Activated CD8-positive, alpha-beta memory T cell treated with anti-CD3 and anti-CD28 coated beads, Interleukin-2, amount 10 ng/mL, durations not matched to agents 7 days and 5 days (primary cell): Measurements from ENCODE around the gene TSG101. TPM values are rescaled to one million over a fixed set of nuclear protein-coding genes. Genes with fewer than 3 reads are reported as not detected.

Experiments
- ATAC-seq: fragments of 150-1000 bp; cut with Tn5 transposase; one replicate; pipeline ENCODE4 v1.10.0; 2021; ENCODE audit warnings: moderate library complexity
- CTCF ChIA-PET: fragments of 350-600 bp; sonication (Branson Sonifier 250); formaldehyde crosslinking; loops from one replicate; lab custom pipeline; 2021; ENCODE audit warnings: antibody characterized with exemption; lab: Charles Lee
- DNase-seq: peaks from one replicate; pipeline ENCODE4 v3.0.0-alpha.2; 2020
- H3K27ac Mint-ChIP-seq: one replicate; pipeline ENCODE4 v1.8.0; 2021; ENCODE audit warnings: mild to moderate bottlenecking, mixed read lengths
- H3K27me3 Mint-ChIP-seq: one replicate; pipeline ENCODE4 v1.8.0; 2021; ENCODE audit warnings: mixed read lengths
- H3K36me3 Mint-ChIP-seq: one replicate; pipeline ENCODE4 v1.8.0; 2021; ENCODE audit warnings: mild to moderate bottlenecking, mixed read lengths
- H3K4me1 Mint-ChIP-seq: one replicate; pipeline ENCODE4 v1.8.0; 2021; ENCODE audit warnings: mixed read lengths
- H3K4me3 Mint-ChIP-seq: one replicate; pipeline ENCODE4 v1.8.0; 2021; ENCODE audit warnings: mild to moderate bottlenecking, moderate library complexity, mixed read lengths
- H3K9me3 Mint-ChIP-seq: one replicate; pipeline ENCODE4 v1.8.0; 2022; ENCODE audit warnings: low read depth, mixed read lengths
- total RNA-seq, 2 experiments: library from RNA; stranded (reverse); gene quantifications; one replicate each; pipeline ENCODE4 v1.2.3, GENCODE V29; 2021

TSG101 gene
- total RNA-seq, 2 experiments from 2014 or later: 30.5 to 42.2 TPM

GRCh38 chr11:18449251-18449650 lies 77.5 kb downstream of the TSG101 start:
- peaks cover 9% of the 10 kb centered on the region for H3K27me3 Mint-ChIP-seq
- H3K4me1 Mint-ChIP-seq: peaks cover 3% of the 10 kb centered on the region
- ATAC-seq (no peak), DNase-seq (no peak)
- H3K4me3 Mint-ChIP-seq: no peak overlapping the region
- no peaks in the 10 kb centered on the region for H3K36me3 Mint-ChIP-seq
- CTCF ChIA-PET: no interaction called here
- H3K27ac Mint-ChIP-seq: no peak overlapping the region
- no peaks in the 10 kb centered on the region for H3K9me3 Mint-ChIP-seq

DNA sequence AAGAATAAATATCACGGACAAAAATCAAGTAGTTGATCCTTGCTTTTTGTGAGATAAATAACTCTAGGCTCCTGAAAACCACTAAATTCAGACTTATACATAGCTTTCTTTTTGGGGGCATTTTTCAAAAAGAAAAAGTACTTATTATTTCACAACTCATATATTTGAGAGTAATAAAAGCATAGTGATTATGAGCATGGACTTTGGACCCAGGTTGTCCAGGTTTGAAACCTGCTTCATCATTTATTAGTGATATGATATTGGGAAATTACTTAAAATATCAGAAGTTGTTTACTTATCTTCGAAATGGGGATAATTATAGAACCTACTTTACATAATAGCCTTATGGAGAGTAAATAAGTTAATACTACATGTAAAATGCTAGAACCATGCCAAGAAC lies 88.1 kb downstream of the TSG101 start:
- ATAC-seq (no peak), DNase-seq (no peak)
- H3K36me3 Mint-ChIP-seq: peaks cover 4% of the 10 kb centered on the region
- no peaks in the 10 kb centered on the region for H3K4me1 Mint-ChIP-seq
- no peaks in the 10 kb centered on the region for H3K27me3 Mint-ChIP-seq
- CTCF ChIA-PET: no interaction called here
- H3K27ac Mint-ChIP-seq: no peak overlapping the region
- H3K4me3 Mint-ChIP-seq: no peak overlapping the region
- H3K9me3 Mint-ChIP-seq: peaks cover 4% of the 10 kb centered on the region

Other genes starting within 250 kb of the TSG101 start
- gene HPS5, start 204.8 kb downstream of the TSG101 start, total RNA-seq: 10 to 100 TPM; 19.3 to 19.8 TPM
- 10 to 100 TPM; 40.0 to 47.7 TPM for gene GTF2H1, start 204.4 kb downstream of the TSG101 start, total RNA-seq
- gene LDHA, start 132.4 kb downstream of the TSG101 start, total RNA-seq: 1,000 to 10,000 TPM in 1 of 2 experiments, 100 to 1,000 TPM in 1; 826 to 1,022 TPM
- gene LDHC, start 114.6 kb downstream of the TSG101 start, total RNA-seq: under 1 TPM in 1 of 2 experiments, not detected in 1; 0.16 TPM
- not detected for gene LDHAL6A, start 71.1 kb downstream of the TSG101 start, total RNA-seq
- 10 to 100 TPM; 17.2 to 23.3 TPM for gene UEVLD, start 61.8 kb upstream of the TSG101 start, total RNA-seq
- gene MISFA, start 72.8 kb upstream of the TSG101 start, total RNA-seq: 1 to 10 TPM in 1 of 2 experiments, under 1 TPM in 1; 0.85 to 1.8 TPM
- gene SPTY2D1, start 107.4 kb upstream of the TSG101 start, total RNA-seq: 10 to 100 TPM; 23.8 to 34.7 TPM
- under 1 TPM; 0.93 to 0.98 TPM for gene TMEM86A, start 171.8 kb upstream of the TSG101 start, total RNA-seq
- gene IGSF22, start 199.2 kb upstream of the TSG101 start, total RNA-seq: under 1 TPM; 0.35 to 0.64 TPM